Bronchial epithelial cell (primary cell): ENCODE measurements around the gene NRXN3. TPM values are rescaled to one million over a fixed set of nuclear protein-coding genes. Genes with fewer than 3 reads are reported as not detected.
"Not testable (repeated sequence)": the region's sequence is repeated elsewhere in the genome, so short reads cannot be mapped to it uniquely, and the experiment has no call there.

Source experiments
- DNase-seq: peaks from one replicate; pipeline ENCODE4 v3.0.0-alpha.2; 2010; ENCODE audit warnings: low read depth
- FAIRE-seq: peaks from 2 replicates; lab custom pipeline; 2011; peaks lifted over from hg19 to GRCh38; lab: Jason Lieb, UNC
- H3K27me3 ChIP-seq: 2 replicates; pipeline ENCODE4 v1.5.1; 2011; ENCODE audit warnings: low read length; ENCODE audit not compliant: control insufficient read depth, insufficient read depth
- H3K36me3 ChIP-seq: 2 replicates; pipeline ENCODE4 v1.5.1; 2011; ENCODE audit warnings: low read length; ENCODE audit not compliant: control insufficient read depth, insufficient read depth
- H3K4me3 ChIP-seq: 2 replicates; pipeline ENCODE4 v1.5.1; 2011; ENCODE audit warnings: mild to moderate bottlenecking, low read depth, low read length, control low read depth
- total RNA-seq: library from RNA; depleted of rRNA; stranded (reverse); fragments of >200 nt; gene quantifications from 2 replicates; pipeline ENCODE4 v1.2.1, GENCODE V29; 2014
- TF ChIP-seq, protein P1 (sequence below): IDR thresholded peaks from 2 replicates; pipeline ENCODE4 v1.5.1; 2011; ENCODE audit warnings: mild to moderate bottlenecking, moderate library complexity, low read length, control low read depth, inconsistent platforms; ENCODE audit not compliant: insufficient read depth, severe bottlenecking

The NRXN3 gene
- total RNA-seq, 1 donor from 2014 or later = under 0.01 TPM

DNA sequence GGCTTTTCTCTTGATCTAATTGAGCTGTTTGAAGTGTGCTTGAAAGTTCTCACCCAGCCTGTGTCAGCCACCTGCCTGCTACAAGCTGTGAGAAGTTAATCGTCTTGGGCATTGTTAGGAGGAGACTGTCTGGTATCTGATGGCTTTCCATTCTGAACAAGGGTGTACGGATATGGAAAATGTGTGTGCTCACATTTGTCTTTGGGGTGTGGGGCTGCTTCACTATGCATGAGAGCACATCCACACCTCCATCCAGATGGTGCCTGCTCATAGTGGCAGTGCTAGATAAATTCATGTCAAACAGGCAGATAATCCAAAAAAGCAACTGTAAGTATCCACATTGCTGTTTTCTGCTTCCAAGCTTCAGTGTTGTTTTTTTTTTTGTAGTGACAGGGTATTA is 1578.9 kb downstream of the NRXN3 start:
- Histone ChIP-seq H3K27me3 (no peaks in the 10 kb centered on the region), H3K4me3 (no peak overlapping the region), H3K36me3 (no peaks in the 10 kb centered on the region)
- DNase-seq (no peak), FAIRE-seq (peak; percentile 75)
- TF ChIP-seq, protein P1, sequence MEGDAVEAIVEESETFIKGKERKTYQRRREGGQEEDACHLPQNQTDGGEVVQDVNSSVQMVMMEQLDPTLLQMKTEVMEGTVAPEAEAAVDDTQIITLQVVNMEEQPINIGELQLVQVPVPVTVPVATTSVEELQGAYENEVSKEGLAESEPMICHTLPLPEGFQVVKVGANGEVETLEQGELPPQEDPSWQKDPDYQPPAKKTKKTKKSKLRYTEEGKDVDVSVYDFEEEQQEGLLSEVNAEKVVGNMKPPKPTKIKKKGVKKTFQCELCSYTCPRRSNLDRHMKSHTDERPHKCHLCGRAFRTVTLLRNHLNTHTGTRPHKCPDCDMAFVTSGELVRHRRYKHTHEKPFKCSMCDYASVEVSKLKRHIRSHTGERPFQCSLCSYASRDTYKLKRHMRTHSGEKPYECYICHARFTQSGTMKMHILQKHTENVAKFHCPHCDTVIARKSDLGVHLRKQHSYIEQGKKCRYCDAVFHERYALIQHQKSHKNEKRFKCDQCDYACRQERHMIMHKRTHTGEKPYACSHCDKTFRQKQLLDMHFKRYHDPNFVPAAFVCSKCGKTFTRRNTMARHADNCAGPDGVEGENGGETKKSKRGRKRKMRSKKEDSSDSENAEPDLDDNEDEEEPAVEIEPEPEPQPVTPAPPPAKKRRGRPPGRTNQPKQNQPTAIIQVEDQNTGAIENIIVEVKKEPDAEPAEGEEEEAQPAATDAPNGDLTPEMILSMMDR = no peak

DNA sequence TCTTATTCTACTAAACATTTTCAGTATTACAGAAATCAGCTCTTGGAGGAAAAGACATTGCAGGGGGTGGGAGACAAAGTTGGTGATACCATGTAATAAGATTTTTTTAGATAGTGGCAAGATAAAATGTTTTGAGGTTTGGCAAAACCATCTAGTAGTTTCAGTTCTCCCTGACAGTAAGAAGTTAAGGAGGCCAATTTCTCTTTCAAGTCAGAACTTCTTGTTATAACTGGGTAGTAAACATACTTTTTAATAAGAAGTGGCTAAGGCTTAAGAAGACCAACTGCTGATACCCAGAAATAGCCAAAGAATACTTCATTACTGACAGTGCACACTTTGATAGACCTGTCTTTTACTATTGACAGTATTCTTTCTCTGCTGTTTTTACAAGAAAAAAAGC is 1588.8 kb downstream of the NRXN3 start:
- H3K27me3 ChIP-seq = no peaks in the 10 kb centered on the region
- H3K4me3 ChIP-seq = no peak overlapping the region
- DNase-seq (no peak), FAIRE-seq (no peak)
- TF ChIP-seq, protein P1 = no peak
- no peaks in the 10 kb centered on the region for H3K36me3 ChIP-seq

DNA sequence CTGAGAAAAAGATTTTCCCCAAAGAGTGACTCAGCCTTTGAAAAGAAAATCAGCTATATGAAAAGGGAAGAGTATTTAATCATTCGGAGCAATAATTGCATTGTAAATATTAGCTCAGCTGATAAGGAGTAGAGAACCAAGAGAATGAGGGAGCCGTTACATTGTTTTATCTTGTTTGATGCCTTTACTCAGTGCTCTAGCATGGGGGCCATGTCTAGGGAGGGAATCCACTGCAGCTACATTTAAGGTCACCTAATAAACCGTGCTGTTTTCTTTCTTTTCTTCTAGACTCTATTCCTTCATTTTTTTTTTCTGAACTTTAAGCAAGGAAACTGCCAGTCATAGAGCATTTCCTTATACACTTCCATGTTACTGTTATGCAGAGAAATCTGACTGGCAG is 1594.2 kb downstream of the NRXN3 start:
- DNase-seq (no peak), FAIRE-seq (no peak)
- TF ChIP-seq, protein P1 = no peak
- Histone ChIP-seq H3K36me3 (no peaks in the 10 kb centered on the region), H3K4me3 (no peak overlapping the region), H3K27me3 (no peaks in the 10 kb centered on the region)

DNA sequence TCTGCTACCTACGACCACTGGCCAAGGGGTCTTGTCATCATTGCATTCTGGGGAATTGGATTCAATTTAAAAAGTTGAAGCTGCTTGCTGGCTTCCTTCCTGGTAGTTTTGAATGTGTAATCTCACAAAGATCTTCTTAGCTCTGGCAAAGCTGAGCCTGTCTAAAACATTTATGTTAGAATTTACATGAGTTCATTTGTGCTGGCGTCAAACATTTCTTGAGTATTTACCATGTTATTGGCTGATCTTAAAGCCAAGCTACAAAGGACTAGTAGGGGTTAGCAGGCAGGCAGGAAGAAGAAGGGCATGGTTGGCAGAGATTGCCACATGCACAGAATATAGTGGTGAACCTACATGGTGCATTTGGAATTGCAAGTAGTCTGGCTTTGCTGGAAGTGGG is 1596.3 kb downstream of the NRXN3 start:
- no peak for DNase-seq
- TF ChIP-seq, protein P1 = no peak
- FAIRE-seq = no peak
- H3K27me3 ChIP-seq = no peaks in the 10 kb centered on the region
- no peaks in the 10 kb centered on the region for H3K36me3 ChIP-seq
- no peak overlapping the region for H3K4me3 ChIP-seq

DNA sequence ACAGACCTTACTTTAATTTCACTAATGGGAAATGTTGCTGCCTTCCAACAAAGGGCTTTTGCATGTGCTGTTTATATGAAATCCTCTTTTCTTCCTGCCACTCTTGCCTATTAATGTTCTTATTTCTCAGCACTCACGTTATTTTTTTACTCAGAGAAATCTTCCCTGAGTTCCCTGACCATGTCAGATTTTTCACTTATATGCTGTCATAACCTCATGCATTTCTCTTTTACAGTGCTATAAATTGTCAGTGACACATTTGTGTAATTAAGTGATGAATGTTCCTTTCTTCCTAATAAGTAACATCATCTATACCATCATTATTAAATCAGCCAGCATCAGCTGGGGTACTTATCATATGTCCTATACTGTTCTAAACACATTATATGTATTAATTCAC is 1597.1 kb downstream of the NRXN3 start:
- Histone ChIP-seq H3K4me3 (no peak overlapping the region), H3K27me3 (no peaks in the 10 kb centered on the region), H3K36me3 (no peaks in the 10 kb centered on the region)
- FAIRE-seq (no peak), DNase-seq (no peak)
- TF ChIP-seq, protein P1 = no peak

DNA sequence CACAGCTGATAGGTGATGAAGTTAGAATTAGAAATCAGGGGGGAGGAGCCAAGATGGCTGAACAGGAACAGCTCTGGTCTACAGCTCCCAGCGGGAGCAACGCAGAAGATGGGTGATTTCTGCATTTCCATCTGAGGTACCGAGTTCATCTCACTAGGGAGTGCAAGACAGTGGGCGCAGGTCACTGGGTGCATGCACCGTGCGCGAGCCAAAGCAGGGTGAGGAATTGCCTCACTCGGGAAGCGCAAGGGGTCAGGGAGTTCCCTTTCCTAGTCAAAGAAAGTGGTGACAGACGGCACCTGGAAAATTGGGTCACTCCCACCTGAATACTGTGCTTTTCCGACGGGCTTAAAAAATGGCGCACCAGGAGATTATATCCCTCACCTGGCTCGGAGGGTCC is 1597.5 kb downstream of the NRXN3 start:
- not testable (repeated sequence) for H3K27me3 ChIP-seq, FAIRE-seq, DNase-seq, H3K36me3 ChIP-seq, H3K4me3 ChIP-seq
